NCI-H345 treated with DMSO at 0.1 percent for 48 hours (cell line): Measurements from ENCODE around the gene PTPRN2.
"Not testable (repeated sequence)": the region's sequence is repeated elsewhere in the genome, so short reads cannot be mapped to it uniquely, and the experiment has no call there.

Experiments
- DNase-seq: peaks from one replicate; lab custom pipeline; 2025; ENCODE audit not compliant: unreplicated experiment; lab: John Stamatoyannopoulos, UW

PTPRN2 gene

GRCh38 chr7:158049271-158049670, 538.4 kb downstream of the PTPRN2 start:
- no peak for DNase-seq

GRCh38 chr7:158048569-158048968, 539.1 kb downstream of the PTPRN2 start:
- DNase-seq = no peak

GRCh38 chr7:158047391-158048059, 540.1 kb downstream of the PTPRN2 start:
- DNase-seq = no peak

GRCh38 chr7:158046246-158046645, 541.4 kb downstream of the PTPRN2 start:
- DNase-seq = not testable (repeated sequence)

- DNase-seq = no peak
These were observed 543.2 kb downstream of the PTPRN2 start for GRCh38 chr7:158044482-158044823.

- DNase-seq = no peak
These were observed 543.8 kb downstream of the PTPRN2 start for GRCh38 chr7:158043551-158044481.

- no peak for DNase-seq
These were observed 545.3 kb downstream of the PTPRN2 start for GRCh38 chr7:158042156-158042880.

GRCh38 chr7:158040199-158040598, 547.4 kb downstream of the PTPRN2 start:
- DNase-seq = no peak

- DNase-seq = no peak
These were observed 548.4 kb downstream of the PTPRN2 start for GRCh38 chr7:158039270-158039669.

GRCh38 chr7:158037211-158037610, 550.4 kb downstream of the PTPRN2 start:
- DNase-seq = no peak

GRCh38 chr7:158035343-158035742, 552.3 kb downstream of the PTPRN2 start:
- DNase-seq = no peak

GRCh38 chr7:158034571-158034970, 553.1 kb downstream of the PTPRN2 start:
- no peak for DNase-seq

GRCh38 chr7:158033925-158034324, 553.7 kb downstream of the PTPRN2 start:
- DNase-seq = not testable (repeated sequence)

- no peak for DNase-seq
These were observed 554.4 kb downstream of the PTPRN2 start for GRCh38 chr7:158033196-158033595.

- DNase-seq = no peak
These were observed 555.0 kb downstream of the PTPRN2 start for GRCh38 chr7:158032561-158033115.

GRCh38 chr7:158031867-158032308, 555.7 kb downstream of the PTPRN2 start:
- no peak for DNase-seq

- DNase-seq = no peak
These were observed 557.1 kb downstream of the PTPRN2 start for GRCh38 chr7:158030566-158030965.

- DNase-seq = no peak
These were observed 557.6 kb downstream of the PTPRN2 start for GRCh38 chr7:158030071-158030470.

GRCh38 chr7:158029509-158029908, 558.1 kb downstream of the PTPRN2 start:
- DNase-seq = no peak

GRCh38 chr7:158028971-158029370, 558.7 kb downstream of the PTPRN2 start:
- DNase-seq = no peak

- no peak for DNase-seq
These were observed 559.2 kb downstream of the PTPRN2 start for GRCh38 chr7:158028290-158028941.
